Trophoblast cell (in vitro differentiated cells and primary cell): ENCODE measurements around the gene SLN.

Source experiments
- DNase-seq, 2 donors: peaks; one replicate each; pipeline ENCODE4 v3.0.0-alpha.2; 2016
- H2AFZ ChIP-seq: 2 replicates; pipeline ENCODE4 v1.6.1; 2013; ENCODE audit warnings: low read length, moderate library complexity, mild to moderate bottlenecking; ENCODE audit not compliant: insufficient read depth, poor library complexity
- H2AK5ac ChIP-seq: 2 replicates; pipeline ENCODE4 v1.6.1; 2013; ENCODE audit warnings: mild to moderate bottlenecking, low read length
- H2BK120ac ChIP-seq: 2 replicates; pipeline ENCODE4 v1.6.1; 2013; ENCODE audit warnings: low read length, mild to moderate bottlenecking, moderate library complexity; ENCODE audit not compliant: insufficient read depth, poor library complexity
- H2BK12ac ChIP-seq: 2 replicates; pipeline ENCODE4 v1.6.1; 2013; ENCODE audit warnings: mild to moderate bottlenecking, low read length, moderate library complexity
- H2BK5ac ChIP-seq: 2 replicates; pipeline ENCODE4 v1.6.1; 2013; ENCODE audit warnings: low read length, low read depth, moderate library complexity, mild to moderate bottlenecking; ENCODE audit not compliant: poor library complexity
- H3K14ac ChIP-seq: 2 replicates; pipeline ENCODE4 v1.6.1; 2013; ENCODE audit warnings: mild to moderate bottlenecking, low read length
- H3K18ac ChIP-seq: 2 replicates; pipeline ENCODE4 v1.6.1; 2013; ENCODE audit warnings: mild to moderate bottlenecking, low read length
- H3K23ac ChIP-seq: 2 replicates; pipeline ENCODE4 v1.6.1; 2013; ENCODE audit warnings: low read length
- H3K27ac ChIP-seq: 2 replicates; pipeline ENCODE4 v1.5.1; 2013; ENCODE audit warnings: low read depth, mild to moderate bottlenecking, inconsistent platforms, low read length, moderate library complexity
- H3K27me3 ChIP-seq: 2 replicates; pipeline ENCODE4 v1.6.1; 2013; ENCODE audit warnings: inconsistent platforms, mild to moderate bottlenecking, low read length, moderate library complexity; ENCODE audit not compliant: insufficient read depth
- H3K36me3 ChIP-seq, 2 experiments: 1 replicate in 1 of 2; 2 replicates in 1 of 2; pipeline ENCODE4 v1.6.1; 2013; ENCODE audit warnings: low read length in 2 of 2, mild to moderate bottlenecking in 2 of 2, moderate library complexity in 1 of 2; ENCODE audit not compliant: insufficient read depth in 2 of 2, control insufficient read depth in 1 of 2
- H3K4ac ChIP-seq: 2 replicates; pipeline ENCODE4 v1.6.1; 2013; ENCODE audit warnings: low read depth, mild to moderate bottlenecking, low read length, moderate library complexity
- H3K4me1 ChIP-seq, 2 experiments: 1 replicate in 1 of 2; 2 replicates in 1 of 2; pipeline ENCODE4 v1.6.1; 2013; ENCODE audit warnings: low read length in 2 of 2, mild to moderate bottlenecking in 2 of 2, moderate library complexity in 1 of 2; ENCODE audit not compliant: insufficient read depth in 2 of 2, control insufficient read depth in 1 of 2
- H3K4me2 ChIP-seq: 2 replicates; pipeline ENCODE4 v1.6.1; 2013; ENCODE audit warnings: inconsistent platforms, mild to moderate bottlenecking, low read length, moderate library complexity
- H3K4me3 ChIP-seq: 2 replicates; pipeline ENCODE4 v1.5.1; 2013; ENCODE audit warnings: mild to moderate bottlenecking, low read depth, low read length, inconsistent platforms
- H3K79me1 ChIP-seq: one replicate; pipeline ENCODE4 v1.6.1; 2013; ENCODE audit warnings: low read length
- H3K79me2 ChIP-seq: 2 replicates; pipeline ENCODE4 v1.6.1; 2013; ENCODE audit warnings: low read length, mild to moderate bottlenecking; ENCODE audit not compliant: control insufficient read depth, insufficient read depth, poor library complexity
- H3K9ac ChIP-seq: 2 replicates; pipeline ENCODE4 v1.6.1; 2013; ENCODE audit warnings: mild to moderate bottlenecking, low read length
- H3K9me3 ChIP-seq: 2 replicates; pipeline ENCODE4 v1.6.1; 2013; ENCODE audit warnings: low read depth, mild to moderate bottlenecking, control low read depth, inconsistent platforms, low read length; ENCODE audit not compliant: insufficient read depth
- H4K12ac ChIP-seq: 2 replicates; pipeline ENCODE4 v1.6.1; 2013; ENCODE audit warnings: low read depth, mild to moderate bottlenecking, low read length, moderate library complexity
- H4K8ac ChIP-seq: 2 replicates; pipeline ENCODE4 v1.6.1; 2013; ENCODE audit warnings: low read depth, mild to moderate bottlenecking, low read length, moderate library complexity
- H4K91ac ChIP-seq: one replicate; pipeline ENCODE4 v1.6.1; 2013; ENCODE audit warnings: low read depth, mild to moderate bottlenecking, low read length, moderate library complexity
- WGBS: extraction: QIAGEN DNeasy Blood & Tissue Kit; methylation state at CpG from one replicate; pipeline ENCODE4 v1.1.7; 2013; ENCODE audit warnings: missing lambda C conversion rate; ENCODE audit not compliant: insufficient read length, insufficient coverage; ENCODE audit errors: extremely low coverage; 5-methylcytosine and 5-hydroxymethylcytosine counted together

Gene SLN

DNA sequence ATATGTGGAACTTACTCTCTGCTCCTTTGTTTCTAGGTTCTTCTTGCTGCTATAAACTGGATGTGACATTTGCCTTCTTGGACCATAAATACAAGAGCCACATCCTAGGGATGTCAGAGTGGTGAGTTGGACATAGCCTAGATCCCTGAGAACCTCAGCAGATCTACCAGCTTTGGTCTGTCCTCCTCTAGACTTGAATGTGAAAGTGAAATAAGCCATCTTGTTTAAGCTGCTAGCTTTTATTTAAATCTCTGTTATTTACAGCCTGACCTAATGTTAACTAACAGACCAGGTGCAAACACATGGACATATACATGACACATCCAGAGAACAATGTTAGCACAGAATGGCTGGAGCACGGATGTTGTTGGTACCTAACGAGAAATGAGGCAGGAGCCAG, 36.0 kb downstream of the SLN start:
- H2BK5ac ChIP-seq = no peak overlapping the region
- H3K79me2 ChIP-seq = no peaks in the 10 kb centered on the region
- no peaks in the 10 kb centered on the region for H3K4me1 ChIP-seq
- no peak overlapping the region for H4K8ac ChIP-seq
- no peak for DNase-seq
- no peak overlapping the region for H3K27ac ChIP-seq
- no peak overlapping the region for H3K4ac ChIP-seq
- H3K9me3 ChIP-seq = no peaks in the 10 kb centered on the region
- no peak overlapping the region for H2BK12ac ChIP-seq
- H4K12ac ChIP-seq = no peak overlapping the region
- H3K36me3 ChIP-seq = no peaks in the 10 kb centered on the region
- H2BK120ac ChIP-seq = no peak overlapping the region
- no peak overlapping the region for H4K91ac ChIP-seq
- H2AFZ ChIP-seq = no peak overlapping the region
- H3K9ac ChIP-seq = no peak overlapping the region
- no peak overlapping the region for H2AK5ac ChIP-seq
- no peak overlapping the region for H3K23ac ChIP-seq
- no peaks in the 10 kb centered on the region for H3K27me3 ChIP-seq
- WGBS = no CpG with 5 or more reads among the region's 2 CpGs
- no peak overlapping the region for H3K14ac ChIP-seq
- no peaks in the 10 kb centered on the region for H3K79me1 ChIP-seq
- H3K4me2 ChIP-seq = no peak overlapping the region
- no peak overlapping the region for H3K4me3 ChIP-seq
- H3K18ac ChIP-seq = no peak overlapping the region

DNA sequence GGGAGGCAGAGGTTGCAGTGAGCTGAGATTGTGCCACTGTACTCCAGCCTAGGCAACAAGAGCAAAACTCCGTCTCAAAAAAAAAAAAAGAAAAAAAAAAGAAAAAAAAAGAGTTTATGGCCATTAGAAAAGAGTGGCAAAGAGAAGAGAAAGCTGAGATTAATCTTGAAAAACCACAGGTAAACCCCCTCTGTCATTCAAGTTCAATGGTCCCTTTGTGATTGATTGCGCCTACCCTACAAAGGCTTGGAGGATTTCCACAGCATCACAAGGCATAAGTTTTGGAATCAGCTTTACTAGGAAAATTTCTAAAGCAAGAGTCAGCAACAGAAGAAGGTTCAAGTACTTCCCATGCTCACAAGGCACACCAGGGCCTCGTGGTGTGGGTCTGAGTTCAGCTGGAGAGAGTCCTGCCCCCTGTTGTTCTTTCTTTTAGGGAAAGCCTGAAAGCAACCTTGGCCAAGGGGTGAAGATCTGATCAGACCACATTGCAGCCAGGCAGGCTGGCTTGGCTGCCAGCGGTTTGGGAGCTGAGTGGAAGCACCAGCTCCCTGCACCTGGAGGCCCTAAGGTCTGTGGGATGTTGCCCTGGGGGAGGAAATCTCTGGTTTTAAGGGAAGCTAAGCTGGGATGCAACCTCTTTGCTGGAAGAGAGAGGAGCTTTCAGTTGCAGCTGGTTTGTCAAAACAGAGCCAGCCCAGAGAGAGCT, 41.8 kb downstream of the SLN start:
- Histone ChIP-seq H4K12ac (no peak overlapping the region), H4K91ac (no peak overlapping the region), H3K9me3 (no peaks in the 10 kb centered on the region), H3K36me3 (no peaks in the 10 kb centered on the region), H3K4me3 (no peak overlapping the region), H2BK120ac (no peak overlapping the region), H3K27ac (no peak overlapping the region), H3K4ac (no peak overlapping the region), H4K8ac (no peak overlapping the region), H3K79me2 (no peaks in the 10 kb centered on the region), H3K14ac (no peak overlapping the region), H3K27me3 (no peaks in the 10 kb centered on the region), H3K4me2 (no peak overlapping the region), H3K79me1 (no peaks in the 10 kb centered on the region), H3K23ac (no peak overlapping the region), H3K18ac (no peak overlapping the region), H2AK5ac (no peak overlapping the region), H3K4me1 (no peaks in the 10 kb centered on the region), H2BK12ac (no peak overlapping the region), H3K9ac (no peak overlapping the region), H2BK5ac (no peak overlapping the region), H2AFZ (no peak overlapping the region)
- DNase-seq = no peak
- no CpG with 5 or more reads among the region's 4 CpGs for WGBS

- Histone ChIP-seq H2AK5ac (no peak overlapping the region), H3K14ac (no peak overlapping the region), H3K23ac (no peak overlapping the region), H3K27ac (no peak overlapping the region), H2BK12ac (no peak overlapping the region), H3K9me3 (no peaks in the 10 kb centered on the region), H3K4me2 (no peak overlapping the region), H3K36me3 (no peaks in the 10 kb centered on the region), H2BK5ac (no peak overlapping the region), H2AFZ (no peak overlapping the region), H2BK120ac (no peak overlapping the region), H3K4ac (no peak overlapping the region), H3K79me1 (no peaks in the 10 kb centered on the region), H3K4me3 (no peak overlapping the region), H4K8ac (no peak overlapping the region), H3K18ac (no peak overlapping the region), H4K12ac (no peak overlapping the region), H3K4me1 (no peaks in the 10 kb centered on the region), H3K79me2 (no peaks in the 10 kb centered on the region), H3K27me3 (no peaks in the 10 kb centered on the region), H3K9ac (no peak overlapping the region), H4K91ac (no peak overlapping the region)
- peak in 1 of 2 donors; percentile 35 for DNase-seq
- no CpG with 5 or more reads among the region's 11 CpGs for WGBS
Observed at GRCh38 chr11:107669191-107669740, 42.6 kb downstream of the SLN start.

GRCh38 chr11:107666911-107667613, 44.8 kb downstream of the SLN start:
- H2AFZ ChIP-seq = no peak overlapping the region
- DNase-seq = peak in 1 of 2 donors; percentile 61

More at GRCh38 chr11:107666911-107667613, 44.8 kb downstream of the SLN start:
- H3K18ac ChIP-seq = no peak overlapping the region
- H3K79me1 ChIP-seq = no peaks in the 10 kb centered on the region
- no peak overlapping the region for H3K9ac ChIP-seq
- H3K36me3 ChIP-seq = no peaks in the 10 kb centered on the region
- H3K27ac ChIP-seq = no peak overlapping the region
- no peak overlapping the region for H3K4me3 ChIP-seq
- H3K4ac ChIP-seq = no peak overlapping the region
- H3K4me1 ChIP-seq = no peaks in the 10 kb centered on the region
- WGBS = no CpG with 5 or more reads among the region's 8 CpGs
- no peak overlapping the region for H4K12ac ChIP-seq
- H3K23ac ChIP-seq = no peak overlapping the region
- no peak overlapping the region for H3K14ac ChIP-seq
- H2AK5ac ChIP-seq = no peak overlapping the region
- H4K91ac ChIP-seq = no peak overlapping the region
- H2BK5ac ChIP-seq = no peak overlapping the region
- H2BK12ac ChIP-seq = no peak overlapping the region
- H2BK120ac ChIP-seq = no peak overlapping the region
- no peaks in the 10 kb centered on the region for H3K79me2 ChIP-seq
- H4K8ac ChIP-seq = no peak overlapping the region
- H3K4me2 ChIP-seq = no peak overlapping the region
- H3K27me3 ChIP-seq = no peaks in the 10 kb centered on the region
- no peaks in the 10 kb centered on the region for H3K9me3 ChIP-seq
